ENCODE results near the gene NUP214. TPM values are rescaled to one million over a fixed set of nuclear protein-coding genes. Genes with fewer than 3 reads are reported as not detected.
"Not testable (repeated sequence)": the region's sequence is repeated elsewhere in the genome, so short reads cannot be mapped to it uniquely, and the experiment has no call there.

NUP214 gene
- total RNA-seq, 2 donors from 2014 or later, result 44.3 to 55.0 TPM

DNA sequence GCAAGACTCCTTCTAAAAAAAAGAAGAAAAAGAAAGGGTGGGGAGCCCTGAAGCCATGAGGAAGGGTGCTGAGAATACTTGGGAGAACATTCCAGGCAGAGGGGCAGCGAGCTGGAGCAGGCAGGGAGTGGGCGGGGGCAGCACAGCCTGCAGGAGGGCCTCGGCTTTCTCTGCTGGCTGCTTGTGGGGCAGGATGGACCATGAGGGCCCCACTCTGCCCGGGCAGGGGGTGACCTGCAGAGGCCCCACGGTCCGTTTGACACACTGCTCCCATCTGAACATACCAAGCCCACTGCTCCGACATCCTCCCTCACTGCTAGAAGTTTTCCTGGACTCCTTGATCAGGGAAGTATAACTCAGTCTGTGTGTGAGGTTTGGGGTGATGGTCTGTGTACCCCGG lies 11.7 kb upstream of the NUP214 start:
- TF ChIP-seq, protein P1, sequence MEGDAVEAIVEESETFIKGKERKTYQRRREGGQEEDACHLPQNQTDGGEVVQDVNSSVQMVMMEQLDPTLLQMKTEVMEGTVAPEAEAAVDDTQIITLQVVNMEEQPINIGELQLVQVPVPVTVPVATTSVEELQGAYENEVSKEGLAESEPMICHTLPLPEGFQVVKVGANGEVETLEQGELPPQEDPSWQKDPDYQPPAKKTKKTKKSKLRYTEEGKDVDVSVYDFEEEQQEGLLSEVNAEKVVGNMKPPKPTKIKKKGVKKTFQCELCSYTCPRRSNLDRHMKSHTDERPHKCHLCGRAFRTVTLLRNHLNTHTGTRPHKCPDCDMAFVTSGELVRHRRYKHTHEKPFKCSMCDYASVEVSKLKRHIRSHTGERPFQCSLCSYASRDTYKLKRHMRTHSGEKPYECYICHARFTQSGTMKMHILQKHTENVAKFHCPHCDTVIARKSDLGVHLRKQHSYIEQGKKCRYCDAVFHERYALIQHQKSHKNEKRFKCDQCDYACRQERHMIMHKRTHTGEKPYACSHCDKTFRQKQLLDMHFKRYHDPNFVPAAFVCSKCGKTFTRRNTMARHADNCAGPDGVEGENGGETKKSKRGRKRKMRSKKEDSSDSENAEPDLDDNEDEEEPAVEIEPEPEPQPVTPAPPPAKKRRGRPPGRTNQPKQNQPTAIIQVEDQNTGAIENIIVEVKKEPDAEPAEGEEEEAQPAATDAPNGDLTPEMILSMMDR (IDR thresholded peaks at IDR 0.05), result no peak
- no peak overlapping the region for H3K4me3 ChIP-seq
- ATAC-seq (ENCODE audit: insufficient number of reproducible peaks, low FRiP score, low read depth), result no peak
- peaks cover 9 to 15% of the 10 kb centered on the region in 2 donors for H3K4me1 ChIP-seq (ENCODE audit: control insufficient read depth in 1 of 2, low read depth in 2 of 2)
- no peak for DNase-seq (ENCODE audit: low spot score)
- no peak overlapping the region for H3K27ac ChIP-seq
- H3K9me3 ChIP-seq, result no peaks in the 10 kb centered on the region
- H3K27me3 ChIP-seq (replicated peaks; ENCODE audit: insufficient read depth), result no peaks in the 10 kb centered on the region
- no peaks in the 10 kb centered on the region for H3K36me3 ChIP-seq

DNA sequence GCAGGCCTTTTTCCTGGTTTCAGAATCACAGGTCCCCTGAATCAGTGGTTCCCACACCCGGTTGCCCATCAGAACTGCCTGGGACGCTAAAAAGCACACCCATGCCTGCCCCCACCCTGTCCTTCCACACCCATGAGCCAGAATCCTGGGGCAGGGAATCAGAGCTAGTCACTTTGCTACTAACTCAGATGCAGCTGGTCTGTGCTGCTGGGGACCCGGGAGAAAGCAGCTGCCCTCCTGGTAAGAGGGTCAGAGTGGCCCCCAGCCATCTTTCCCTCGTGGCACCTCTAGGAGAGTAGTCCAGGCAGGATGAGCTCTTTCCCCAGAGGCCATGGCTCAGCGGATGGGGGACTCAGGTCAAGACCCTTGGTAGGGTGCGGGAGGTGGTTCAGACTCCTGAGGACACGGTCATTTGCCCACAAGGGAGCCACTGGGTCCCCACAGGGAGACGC lies 11.3 kb upstream of the NUP214 start:
- no peaks in the 10 kb centered on the region for H3K27me3 ChIP-seq (replicated peaks; ENCODE audit: insufficient read depth)
- H3K4me3 ChIP-seq, result no peak overlapping the region
- peaks cover 9 to 15% of the 10 kb centered on the region in 2 donors for H3K4me1 ChIP-seq (ENCODE audit: control insufficient read depth in 1 of 2, low read depth in 2 of 2)
- DNase-seq (ENCODE audit: low spot score) (no peak), ATAC-seq (ENCODE audit: insufficient number of reproducible peaks, low FRiP score, low read depth) (no peak)
- no peaks in the 10 kb centered on the region for H3K9me3 ChIP-seq
- no peaks in the 10 kb centered on the region for H3K36me3 ChIP-seq
- H3K27ac ChIP-seq, result no peak overlapping the region
- TF ChIP-seq, protein P1 (IDR thresholded peaks at IDR 0.05), result no peak

DNA sequence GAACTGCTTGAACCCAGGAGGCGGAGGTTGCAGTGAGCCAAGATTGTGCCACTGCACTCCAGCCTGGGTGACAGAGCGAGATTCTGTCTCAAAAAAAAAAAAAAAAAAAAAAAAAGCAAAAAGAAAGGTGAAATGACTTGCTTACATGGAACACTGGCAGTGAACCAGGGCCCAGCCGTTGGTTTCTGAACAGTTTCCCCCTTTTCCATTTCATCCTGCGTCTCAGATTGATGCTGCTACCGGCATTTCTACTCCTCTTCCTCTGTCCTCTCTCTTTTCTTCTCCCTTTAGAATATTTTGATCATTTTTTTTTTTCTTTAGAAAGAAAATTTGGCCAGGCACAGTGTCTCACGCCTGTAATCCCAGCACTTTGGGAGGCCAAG lies 10.0 kb upstream of the NUP214 start:
- not testable (repeated sequence) for H3K27me3 ChIP-seq (replicated peaks; ENCODE audit: insufficient read depth); H3K36me3 ChIP-seq; H3K9me3 ChIP-seq; H3K27ac ChIP-seq; H3K4me3 ChIP-seq; ATAC-seq (ENCODE audit: insufficient number of reproducible peaks, low FRiP score, low read depth); DNase-seq (ENCODE audit: low spot score)
- peaks cover 9 to 15% of the 10 kb centered on the region in 2 donors for H3K4me1 ChIP-seq (ENCODE audit: control insufficient read depth in 1 of 2, low read depth in 2 of 2)

DNA sequence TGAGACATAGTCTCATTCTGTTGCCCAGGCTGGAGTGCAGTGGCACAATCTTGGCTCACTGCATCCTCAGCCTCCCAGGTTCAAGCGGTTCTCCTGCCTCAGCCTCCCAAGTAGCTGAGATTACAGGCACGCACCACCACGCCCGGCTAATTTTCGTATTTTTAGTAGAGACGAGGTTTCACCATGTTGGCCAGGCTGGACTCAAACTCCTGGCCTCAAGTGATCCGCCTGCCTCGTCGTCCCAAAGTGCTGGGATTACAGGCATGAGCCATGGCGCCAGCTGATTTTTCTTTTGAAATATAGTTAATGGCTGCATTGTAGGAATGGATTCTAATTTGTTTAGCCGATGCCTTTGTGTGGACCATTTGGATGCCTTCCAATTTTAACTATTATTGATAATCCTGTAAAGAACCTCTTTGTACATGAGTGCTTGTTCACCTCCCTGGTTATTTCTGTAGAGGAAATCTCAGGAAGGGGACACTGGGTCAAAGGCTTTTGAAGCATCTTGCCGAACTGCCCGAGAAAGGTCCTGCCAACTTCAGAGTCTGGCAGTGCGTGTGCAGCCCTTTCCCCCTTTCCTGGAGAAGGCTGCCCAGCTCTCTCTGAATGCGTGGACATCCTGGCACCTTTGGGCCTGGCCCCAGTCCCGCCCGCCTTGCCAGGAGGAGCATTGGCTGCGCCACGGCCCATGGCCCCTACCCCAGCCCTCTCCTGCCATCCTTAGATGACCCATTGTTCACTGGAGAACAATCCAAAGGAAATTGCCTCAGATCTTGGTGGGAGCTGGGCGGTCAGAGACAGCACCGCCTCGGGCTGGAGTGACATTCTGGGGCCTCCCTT lies 8.9 kb upstream of the NUP214 start:
- H3K9me3 ChIP-seq, result no peaks in the 10 kb centered on the region
- peaks cover 9 to 15% of the 10 kb centered on the region in 2 donors for H3K4me1 ChIP-seq (ENCODE audit: control insufficient read depth in 1 of 2, low read depth in 2 of 2)
- TF ChIP-seq, protein P1 (IDR thresholded peaks at IDR 0.05), result no peak
- DNase-seq (ENCODE audit: low spot score), result no peak
- ATAC-seq (ENCODE audit: insufficient number of reproducible peaks, low FRiP score, low read depth), result no peak
- H3K4me3 ChIP-seq, result peak overlapping the region; percentile 40
- H3K27me3 ChIP-seq (replicated peaks; ENCODE audit: insufficient read depth), result no peaks in the 10 kb centered on the region
- H3K36me3 ChIP-seq, result no peaks in the 10 kb centered on the region
- peak overlapping the region; percentile 67 to 77 for H3K27ac ChIP-seq

DNA sequence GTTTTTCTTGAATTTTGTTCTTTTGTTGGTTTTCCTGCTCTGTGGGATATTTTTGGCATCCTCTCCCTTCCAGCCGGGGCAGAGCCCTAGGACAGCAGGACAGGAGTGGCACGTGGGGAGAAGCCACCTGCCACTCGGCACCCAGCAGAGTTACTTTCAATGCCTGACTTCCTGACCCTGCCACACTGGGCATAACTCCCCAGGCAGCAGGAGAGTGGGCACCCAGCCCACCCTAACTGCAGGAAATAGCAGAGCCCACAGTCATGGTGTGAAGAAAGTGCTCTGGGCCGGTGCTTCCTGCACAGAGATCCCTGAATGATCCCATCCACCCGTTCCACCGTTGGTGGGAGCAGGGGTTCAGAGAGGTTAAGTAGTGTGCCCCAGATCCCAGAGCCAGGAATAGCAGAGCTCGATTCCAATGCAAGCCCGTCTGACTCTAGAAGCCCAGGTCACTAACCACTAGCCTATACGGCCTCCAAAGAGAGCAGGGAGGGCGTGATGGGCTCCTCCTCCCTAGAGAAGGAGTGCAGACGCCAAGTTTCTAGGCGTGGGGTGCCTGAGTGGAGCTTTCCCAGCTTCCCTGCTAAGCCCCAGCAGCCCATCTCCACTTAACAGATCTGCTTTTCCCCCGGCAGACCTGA lies 8.1 kb upstream of the NUP214 start:
- TF ChIP-seq, protein P1 (IDR thresholded peaks at IDR 0.05), result no peak
- H3K9me3 ChIP-seq, result no peaks in the 10 kb centered on the region
- H3K27ac ChIP-seq, result peak overlapping the region; percentile 67 to 77
- ATAC-seq (ENCODE audit: insufficient number of reproducible peaks, low FRiP score, low read depth) (no peak), DNase-seq (ENCODE audit: low spot score) (no peak)
- peaks cover 9 to 15% of the 10 kb centered on the region in 2 donors for H3K4me1 ChIP-seq (ENCODE audit: control insufficient read depth in 1 of 2, low read depth in 2 of 2)
- no peaks in the 10 kb centered on the region for H3K27me3 ChIP-seq (replicated peaks; ENCODE audit: insufficient read depth)
- H3K36me3 ChIP-seq, result no peaks in the 10 kb centered on the region
- H3K4me3 ChIP-seq, result peak overlapping the region; percentile 40

Data from thoracic aorta (tissue), 2 donors.